Measurements from ENCODE around the gene COL1A1.

Gene COL1A1

GRCh38 chr17:50213026-50214022 is 11.9 kb upstream of the COL1A1 start:
- DNase-seq = peak; percentile 74

GRCh38 chr17:50212121-50212843 is 10.9 kb upstream of the COL1A1 start:
- peak; percentile 72 for DNase-seq

- DNase-seq = peak; percentile 29
These were observed 10.1 kb upstream of the COL1A1 start for GRCh38 chr17:50211249-50212120.

- DNase-seq = peak; percentile 100
These were observed 9.1 kb upstream of the COL1A1 start for GRCh38 chr17:50210240-50211225.

GRCh38 chr17:50209472-50210239 is 8.2 kb upstream of the COL1A1 start:
- DNase-seq = peak; percentile 99

GRCh38 chr17:50209133-50209471 is 7.7 kb upstream of the COL1A1 start:
- DNase-seq = no peak

- no peak for DNase-seq
These were observed 7.2 kb upstream of the COL1A1 start for GRCh38 chr17:50208611-50209061.

- DNase-seq = no peak
These were observed 6.5 kb upstream of the COL1A1 start for GRCh38 chr17:50207792-50208567.

- no peak for DNase-seq
These were observed 5.9 kb upstream of the COL1A1 start for GRCh38 chr17:50207315-50207714.

- DNase-seq = peak; percentile 78
These were observed 5.3 kb upstream of the COL1A1 start for GRCh38 chr17:50206604-50207293.

GRCh38 chr17:50205963-50206505 is 4.6 kb upstream of the COL1A1 start:
- no peak for DNase-seq

- DNase-seq = peak; percentile 21
These were observed 3.9 kb upstream of the COL1A1 start for GRCh38 chr17:50205111-50205962.

- no peak for DNase-seq
These were observed 3.0 kb upstream of the COL1A1 start for GRCh38 chr17:50204431-50204830.

- peak; percentile 100 for DNase-seq
These were observed 2.3 kb upstream of the COL1A1 start for GRCh38 chr17:50203604-50204345.

GRCh38 chr17:50203086-50203485 is 1.7 kb upstream of the COL1A1 start:
- DNase-seq = peak; percentile 82

GRCh38 chr17:50200457-50201275 is 765 bp downstream of the COL1A1 start:
- DNase-seq = peak; percentile 85

Data from fibroblast of skin of back (primary cell).